Stimulated activated CD4-positive, alpha-beta T cell treated with anti-CD3 and anti-CD28 coated beads, Interleukin-2, amount 100 ng/mL, for 48 hours (primary cell): Measurements from ENCODE around the gene SLC22A7.

Experiments
- DNase-seq, 2 donors: peaks; one replicate each; pipeline ENCODE4 v3.0.0-alpha.2; 2020

SLC22A7 gene

DNA sequence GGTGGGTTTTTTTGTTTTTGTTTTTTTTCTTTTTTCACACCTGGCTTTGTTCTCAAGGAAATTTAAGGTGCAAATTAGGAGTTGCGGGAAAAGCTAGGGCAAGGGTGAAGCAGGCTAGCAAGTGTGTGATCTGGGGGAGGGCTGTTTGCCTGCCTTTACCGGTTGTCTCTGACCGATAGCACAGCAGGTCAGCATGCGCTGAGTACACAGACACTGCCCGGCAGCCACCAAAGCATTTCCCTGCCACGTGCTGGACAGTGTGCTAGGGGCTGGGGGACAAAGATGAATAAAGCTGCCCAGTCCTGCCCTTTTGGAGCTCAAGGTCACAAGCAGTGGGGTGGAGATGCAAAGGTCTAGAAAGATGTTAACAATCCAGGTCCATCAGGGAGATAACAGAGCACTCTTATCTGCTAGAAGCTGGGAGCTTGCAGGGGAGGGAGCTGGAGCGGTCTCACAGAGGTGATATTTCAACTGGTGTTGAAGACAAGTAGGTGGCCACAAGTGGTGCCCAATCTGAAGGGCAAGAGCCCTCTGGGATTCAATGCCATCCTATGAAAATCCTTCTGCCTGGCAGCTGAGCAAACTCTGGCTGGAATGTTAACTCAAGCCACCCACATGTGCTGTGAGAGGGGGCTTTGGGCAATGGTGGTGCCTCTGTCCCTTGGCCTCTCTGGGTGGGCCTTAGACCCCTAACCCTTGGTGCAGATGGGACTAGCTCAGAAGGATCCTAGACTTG is 30.3 kb upstream of the SLC22A7 start:
- no peak for DNase-seq

- DNase-seq, result no peak
Measured at GRCh38 chr6:43268355-43268700, 29.7 kb upstream of the SLC22A7 start.

DNA sequence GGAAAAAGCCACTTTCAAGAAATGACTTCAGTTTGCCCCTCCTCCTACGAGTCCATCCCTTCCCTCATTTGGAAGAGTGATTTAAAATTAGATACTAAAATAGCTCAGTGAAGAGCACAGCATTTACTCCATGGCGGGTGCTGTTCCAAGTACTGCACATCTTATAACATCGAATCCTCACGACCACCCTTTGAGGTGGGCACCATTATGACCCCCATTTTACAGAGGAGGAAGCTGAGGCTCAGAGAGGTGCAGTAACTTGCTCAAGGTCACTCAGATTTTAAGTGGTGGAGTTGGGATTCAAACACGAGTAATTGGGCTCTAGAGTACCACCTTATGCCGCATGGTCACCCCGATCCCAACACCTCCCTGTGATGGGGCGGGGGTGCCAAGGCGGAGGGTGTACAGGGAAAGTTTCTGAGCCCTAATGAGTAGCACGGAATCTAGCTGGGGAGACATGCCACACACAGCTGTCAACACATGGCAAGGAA is 29.2 kb upstream of the SLC22A7 start:
- no peak for DNase-seq

DNA sequence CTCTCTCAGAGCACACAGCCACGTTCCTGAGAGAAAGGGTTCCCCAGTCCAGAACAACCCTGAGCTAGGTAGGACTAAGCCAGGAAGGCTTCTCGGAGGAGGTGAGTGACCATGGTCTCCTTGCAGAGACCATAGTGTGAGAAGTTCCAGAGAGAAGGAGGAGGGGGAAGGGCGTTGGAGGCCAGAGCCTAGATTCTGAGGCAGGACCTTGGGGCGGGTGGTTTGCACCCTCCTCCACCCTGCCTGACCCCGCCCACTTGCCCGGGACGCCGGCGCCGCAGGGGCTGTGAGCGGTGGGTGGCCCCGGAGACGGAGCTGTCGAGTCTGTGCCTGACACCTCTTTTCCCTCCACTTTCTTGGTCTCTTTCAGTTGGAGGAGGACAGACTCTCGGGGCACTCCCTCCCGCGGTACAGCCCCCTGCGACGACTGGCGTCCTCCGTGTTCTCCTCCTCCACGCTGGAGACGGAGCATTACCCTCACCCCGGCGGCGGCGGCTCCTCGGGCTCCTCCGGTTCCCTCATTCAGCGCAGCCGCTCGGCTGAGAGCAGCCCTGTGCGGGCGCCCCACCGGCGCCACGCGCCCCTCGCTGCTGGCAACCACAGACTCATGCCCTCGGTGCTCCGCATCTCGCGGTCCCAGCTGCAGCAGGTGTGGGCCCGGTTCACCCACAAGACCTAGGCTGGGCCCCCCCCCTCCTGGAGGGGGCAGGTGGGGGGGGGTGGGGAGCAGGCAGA is 28.6 kb upstream of the SLC22A7 start:
- peak in 1 of 2 donors; percentile 27 for DNase-seq

DNA sequence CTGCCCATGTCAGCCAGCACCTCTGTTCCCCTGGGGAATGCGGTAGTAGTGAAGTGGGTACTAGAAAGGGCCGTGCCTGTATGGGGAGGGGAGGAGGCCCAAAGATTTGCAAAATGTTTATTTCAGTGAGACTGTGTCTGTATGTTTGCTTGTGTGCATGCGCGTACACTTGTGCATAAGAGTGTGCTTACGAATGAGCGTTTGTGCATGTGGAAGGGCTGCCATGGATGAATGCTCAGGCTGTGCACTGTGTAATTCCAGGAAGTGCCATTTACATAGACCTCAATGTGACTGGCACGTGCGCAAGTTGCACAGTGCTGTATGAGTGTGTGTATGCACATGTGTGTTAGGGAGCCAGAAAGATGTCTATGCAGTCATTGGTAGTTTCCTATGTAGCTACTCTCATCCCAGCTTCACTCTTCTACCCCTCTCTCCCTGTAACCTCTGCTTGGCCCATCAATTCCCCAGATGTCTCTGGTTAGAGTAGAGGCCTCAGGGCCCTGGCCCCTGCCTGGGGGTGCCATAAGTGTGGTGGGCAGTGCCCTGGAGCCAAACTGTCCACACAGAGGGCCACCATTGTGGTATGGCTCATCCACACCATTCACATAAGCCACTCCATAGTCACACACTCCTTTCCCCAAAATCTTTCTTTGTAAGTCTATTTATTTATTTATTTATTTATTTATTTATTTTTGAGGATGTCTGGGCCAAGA is 26.8 kb upstream of the SLC22A7 start:
- DNase-seq, result no peak

DNA sequence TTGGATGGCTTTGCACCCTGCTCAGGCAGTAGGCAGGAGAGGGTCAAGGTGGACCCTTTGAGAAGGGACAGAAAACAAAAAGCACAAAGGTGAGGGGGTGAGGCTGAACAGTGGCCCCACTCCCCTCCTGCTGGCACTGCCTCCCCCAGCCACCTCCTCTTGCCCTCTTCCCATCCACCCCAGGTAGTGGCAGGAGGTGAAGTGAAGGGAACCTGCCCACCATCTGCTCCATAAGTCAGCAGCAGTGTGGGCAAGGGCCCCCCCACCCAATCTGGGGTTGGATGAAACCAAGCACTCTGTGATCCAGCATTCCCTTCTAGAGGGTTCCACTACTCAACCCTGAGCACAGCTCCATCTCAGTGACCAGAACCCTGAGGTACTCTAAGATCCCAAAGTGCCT is 26.1 kb upstream of the SLC22A7 start:
- DNase-seq, result no peak

DNA sequence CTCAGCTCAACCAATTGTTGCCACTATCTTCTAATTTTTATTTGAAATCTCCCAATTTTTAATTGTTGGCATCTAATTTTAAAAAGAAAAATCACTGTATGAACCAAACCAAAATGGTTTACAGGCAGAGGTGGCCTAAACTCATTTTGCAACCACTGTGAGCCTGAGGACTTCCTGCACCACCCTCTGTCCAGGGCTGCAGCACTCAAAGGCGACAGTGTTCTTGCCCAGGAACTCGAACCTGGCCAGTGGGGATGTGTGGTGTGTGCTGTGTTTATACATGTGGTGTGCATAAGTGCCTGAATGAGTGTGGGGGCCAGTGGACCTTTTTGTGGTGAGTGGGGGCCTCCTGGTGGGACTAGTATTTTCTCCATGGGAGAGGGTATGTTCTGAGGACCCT is 24.4 kb upstream of the SLC22A7 start:
- DNase-seq, result no peak

GRCh38 chr6:43274127-43274915 is 23.7 kb upstream of the SLC22A7 start:
- DNase-seq, result no peak

- no peak for DNase-seq
Measured at GRCh38 chr6:43274916-43275597, 23.0 kb upstream of the SLC22A7 start.

DNA sequence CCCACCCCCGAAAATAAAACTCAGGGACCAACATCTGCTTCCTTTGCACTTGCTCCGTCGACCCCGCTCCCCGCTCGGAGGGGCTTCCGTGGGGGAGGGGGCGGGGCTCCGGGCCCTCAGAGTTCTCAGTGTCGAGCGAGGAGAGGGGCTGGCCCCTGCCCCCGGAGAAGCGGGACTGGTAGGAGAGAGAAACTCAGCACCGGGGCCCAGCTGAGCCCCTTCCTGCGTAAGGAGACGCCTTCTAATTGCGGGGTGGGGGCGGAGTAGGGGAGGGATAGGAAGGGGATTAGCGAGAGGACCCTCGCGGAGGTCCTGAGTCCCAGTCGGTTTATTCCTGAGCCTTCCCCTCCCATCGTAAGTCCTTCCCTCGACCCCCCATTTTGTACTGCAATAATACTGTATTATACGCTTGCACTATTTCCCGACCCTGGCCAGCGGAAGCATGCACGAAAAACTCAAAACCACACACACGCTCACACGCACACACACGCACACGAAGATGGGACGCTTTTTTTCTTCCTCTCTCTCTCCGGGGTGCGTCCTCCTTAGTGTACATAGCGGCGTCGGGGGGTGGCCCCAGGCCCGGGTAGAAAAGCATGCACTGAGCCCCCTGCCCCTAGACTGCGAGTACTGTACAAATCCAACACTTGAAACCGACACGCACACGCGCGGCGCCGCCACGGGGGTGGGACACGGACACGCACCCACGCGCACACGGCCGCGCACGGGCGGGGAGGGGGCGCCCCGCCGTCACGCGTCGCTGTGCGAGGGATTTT is 22.1 kb upstream of the SLC22A7 start:
- DNase-seq, result no peak

- no peak for DNase-seq
Measured at GRCh38 chr6:43276577-43277305, 21.3 kb upstream of the SLC22A7 start.

DNA sequence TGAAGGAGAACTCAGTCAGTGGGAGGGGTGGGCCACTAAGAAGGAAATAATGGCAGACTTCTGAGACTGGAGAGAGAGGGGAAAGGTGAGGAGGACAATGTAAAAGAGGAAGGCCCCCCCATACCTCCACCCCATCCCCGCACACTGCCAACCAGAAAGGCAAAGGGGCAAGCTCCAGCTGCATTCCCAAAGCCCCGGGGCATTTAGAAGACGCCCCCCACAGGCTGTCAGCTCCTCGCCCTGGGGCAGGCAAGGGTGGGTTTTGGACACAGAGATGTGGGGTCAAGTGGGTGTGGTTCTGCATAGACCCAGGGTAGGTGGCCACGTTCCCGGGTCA is 20.8 kb upstream of the SLC22A7 start:
- no peak for DNase-seq

- no peak for DNase-seq
Measured at GRCh38 chr6:43277643-43278523, 20.2 kb upstream of the SLC22A7 start.

DNA sequence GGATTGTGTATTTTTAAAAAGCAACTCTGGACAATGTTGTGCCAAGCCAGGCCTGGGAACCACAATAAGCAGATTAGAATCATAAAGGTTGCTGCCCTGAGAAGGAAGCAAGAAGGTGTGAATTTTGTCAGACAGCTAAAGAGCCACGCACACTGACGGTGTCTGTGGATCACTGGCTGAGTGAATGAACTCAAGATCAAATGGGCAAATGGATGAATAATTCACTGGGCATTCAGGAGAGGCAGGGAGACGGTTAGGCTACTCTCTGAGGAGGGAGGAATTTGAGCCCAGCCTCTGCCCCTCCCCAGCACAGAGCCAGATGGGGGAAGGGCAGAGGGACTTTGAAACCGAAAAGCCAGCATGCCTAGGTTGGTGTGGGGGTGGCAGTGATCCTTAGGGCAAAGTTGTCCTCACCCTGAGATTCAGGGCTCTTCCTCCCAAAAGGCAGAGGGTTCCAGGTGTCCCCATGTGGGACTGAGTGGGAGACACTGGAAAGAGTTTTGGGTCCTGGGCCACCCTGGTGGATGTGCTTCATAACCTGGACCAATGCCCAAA is 19.5 kb upstream of the SLC22A7 start:
- DNase-seq, result no peak

DNA sequence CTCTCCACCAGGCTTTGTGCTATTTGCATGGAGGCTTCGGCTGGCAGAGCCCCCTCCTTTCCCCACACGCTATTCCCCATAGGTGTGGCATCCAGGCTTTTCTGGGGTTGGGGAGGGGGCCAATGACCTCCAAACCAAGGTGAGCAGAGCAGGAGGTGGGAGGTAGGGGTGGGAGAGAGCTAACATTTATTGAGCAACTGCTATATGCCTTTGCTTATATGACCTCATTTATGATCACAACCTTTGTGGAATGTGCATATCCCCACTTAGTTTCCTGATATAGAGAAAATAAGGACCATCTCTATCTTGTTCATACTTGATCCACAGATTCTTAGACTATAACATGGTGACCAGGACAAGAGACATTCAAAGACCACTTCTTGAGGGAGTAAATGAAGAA is 17.8 kb upstream of the SLC22A7 start:
- DNase-seq, result no peak

DNA sequence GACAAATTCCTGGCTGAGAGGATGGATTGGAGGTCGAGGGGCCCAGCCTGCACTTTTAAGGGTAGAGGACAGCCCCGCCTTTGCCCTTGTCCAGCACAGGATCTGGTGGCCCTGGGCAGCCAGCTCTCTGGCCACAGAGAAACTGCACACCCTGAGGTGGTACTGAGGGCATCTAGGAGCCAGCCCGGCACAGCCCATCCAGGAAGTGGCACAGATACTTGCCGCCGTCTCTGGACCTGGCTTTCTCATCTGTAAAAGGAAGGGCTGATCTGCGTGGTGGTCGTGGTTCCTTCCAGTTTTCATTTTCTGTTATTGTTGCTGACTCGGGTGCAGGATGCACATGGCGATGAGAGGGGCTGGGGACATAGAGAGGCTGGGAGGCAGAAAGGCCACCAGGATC is 16.0 kb upstream of the SLC22A7 start:
- DNase-seq, result no peak

DNA sequence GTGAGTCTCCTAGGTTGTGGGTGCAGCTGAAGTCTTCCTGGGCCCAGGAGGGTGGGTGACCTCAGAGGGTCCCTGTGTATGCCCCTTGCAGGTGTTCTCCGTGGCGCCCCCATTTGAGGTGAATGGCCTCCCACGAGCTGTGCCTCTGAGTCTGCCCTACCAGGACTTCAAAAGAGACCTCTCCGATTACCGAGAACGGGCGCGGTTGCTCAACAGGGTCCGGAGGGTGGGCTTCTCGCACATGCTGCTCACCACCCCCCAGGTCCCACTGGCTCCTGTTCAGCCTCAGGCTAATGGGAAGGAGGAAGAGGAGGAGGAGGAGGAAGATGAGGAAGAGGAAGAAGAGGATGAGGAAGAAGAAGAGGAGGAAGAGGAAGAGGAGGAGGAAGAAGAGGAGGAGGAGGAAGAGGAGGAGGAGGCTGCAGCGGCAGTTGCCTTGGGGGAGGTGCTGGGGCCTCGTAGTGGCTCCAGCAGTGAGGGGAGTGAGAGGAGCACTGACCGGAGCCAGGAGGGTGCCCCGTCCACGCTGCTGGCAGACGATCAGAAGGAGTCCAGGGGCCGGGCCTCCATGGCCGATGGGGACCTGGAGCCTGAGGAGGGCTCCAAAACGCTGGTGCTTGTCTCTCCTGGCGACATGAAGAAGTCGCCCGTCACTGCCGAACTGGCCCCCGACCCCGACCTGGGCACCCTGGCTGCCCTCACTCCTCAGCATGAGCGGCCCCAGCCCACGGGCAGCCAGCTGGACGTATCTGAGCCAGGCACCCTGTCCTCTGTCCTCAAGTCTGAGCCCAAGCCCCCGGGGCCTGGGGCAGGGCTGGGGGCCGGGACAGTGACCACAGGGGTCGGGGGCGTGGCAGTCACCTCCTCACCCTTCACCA is 15.2 kb upstream of the SLC22A7 start:
- DNase-seq, result no peak

DNA sequence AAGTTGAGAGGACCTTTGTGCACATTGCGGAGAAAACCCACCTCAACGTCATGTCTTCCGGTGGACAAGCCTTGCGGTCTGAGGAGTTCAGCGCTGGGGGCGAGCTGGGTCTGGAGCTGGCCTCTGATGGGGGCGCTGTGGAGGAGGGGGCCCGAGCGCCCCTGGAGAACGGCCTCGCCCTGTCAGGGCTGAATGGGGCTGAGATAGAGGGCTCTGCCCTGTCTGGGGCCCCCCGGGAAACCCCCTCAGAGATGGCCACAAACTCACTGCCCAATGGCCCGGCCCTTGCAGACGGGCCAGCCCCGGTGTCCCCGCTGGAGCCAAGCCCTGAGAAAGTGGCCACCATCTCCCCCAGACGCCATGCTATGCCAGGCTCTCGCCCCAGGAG is 14.6 kb upstream of the SLC22A7 start:
- no peak for DNase-seq

GRCh38 chr6:43283905-43284304 is 14.2 kb upstream of the SLC22A7 start:
- no peak for DNase-seq
